GM11168 (cell line): Measurements from ENCODE around the gene BEGAIN.

Experiments used
- in situ Hi-C: fragments of 300-500 bp; cut with MboI; formaldehyde crosslinking; loops from one replicate; pipeline ENCODE4 v1.12.0; 2022; ENCODE audit warnings: low sequenced_read_pairs; ENCODE audit not compliant: unreplicated experiment

The BEGAIN gene, protein sequence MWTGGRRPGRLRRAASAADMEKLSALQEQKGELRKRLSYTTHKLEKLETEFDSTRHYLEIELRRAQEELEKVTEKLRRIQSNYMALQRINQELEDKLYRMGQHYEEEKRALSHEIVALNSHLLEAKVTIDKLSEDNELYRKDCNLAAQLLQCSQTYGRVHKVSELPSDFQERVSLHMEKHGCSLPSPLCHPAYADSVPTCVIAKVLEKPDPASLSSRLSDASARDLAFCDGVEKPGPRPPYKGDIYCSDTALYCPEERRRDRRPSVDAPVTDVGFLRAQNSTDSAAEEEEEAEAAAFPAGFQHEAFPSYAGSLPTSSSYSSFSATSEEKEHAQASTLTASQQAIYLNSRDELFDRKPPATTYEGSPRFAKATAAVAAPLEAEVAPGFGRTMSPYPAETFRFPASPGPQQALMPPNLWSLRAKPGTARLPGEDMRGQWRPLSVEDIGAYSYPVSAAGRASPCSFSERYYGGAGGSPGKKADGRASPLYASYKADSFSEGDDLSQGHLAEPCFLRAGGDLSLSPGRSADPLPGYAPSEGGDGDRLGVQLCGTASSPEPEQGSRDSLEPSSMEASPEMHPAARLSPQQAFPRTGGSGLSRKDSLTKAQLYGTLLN

DNA sequence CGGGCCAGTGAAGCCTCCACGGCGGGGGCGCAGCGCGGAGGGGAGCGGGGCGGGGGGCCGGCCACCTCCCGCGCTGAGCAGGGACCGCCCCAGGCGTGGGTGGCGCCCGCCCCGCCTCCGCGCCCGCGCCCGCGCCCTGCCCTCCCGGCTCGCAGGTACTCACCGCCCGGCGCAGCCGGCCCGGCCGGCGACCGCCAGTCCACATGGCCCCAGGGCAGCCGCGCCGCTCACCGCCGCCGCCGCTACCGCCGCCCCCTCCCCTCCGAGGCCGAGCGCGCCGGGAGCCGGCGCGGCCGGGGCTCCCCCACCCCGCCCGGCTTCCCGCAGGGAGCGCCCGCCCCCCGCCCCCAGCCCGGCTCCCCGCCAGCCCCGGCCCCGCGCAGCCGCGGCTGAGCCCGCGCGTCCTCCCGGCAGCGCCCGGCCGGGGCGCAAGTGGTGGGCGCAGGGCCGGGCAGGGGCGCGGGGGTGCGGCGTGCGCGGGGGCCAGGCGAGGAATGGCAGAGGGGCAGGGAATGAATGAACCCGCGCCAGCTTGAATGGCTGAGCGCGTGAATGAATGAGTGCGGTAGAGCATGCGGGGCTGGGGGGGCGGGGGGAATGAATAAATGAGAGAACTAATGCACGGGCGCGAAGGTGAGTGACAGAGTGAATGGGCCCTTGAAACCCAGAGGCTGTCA, at the start of gene BEGAIN:
TSS of gene BEGAIN (minus strand) at position 332 of the 677 bp plus-strand sequence. CDS start at position 205, 127 bp downstream.
- in situ Hi-C loops: no loop called here

DNA sequence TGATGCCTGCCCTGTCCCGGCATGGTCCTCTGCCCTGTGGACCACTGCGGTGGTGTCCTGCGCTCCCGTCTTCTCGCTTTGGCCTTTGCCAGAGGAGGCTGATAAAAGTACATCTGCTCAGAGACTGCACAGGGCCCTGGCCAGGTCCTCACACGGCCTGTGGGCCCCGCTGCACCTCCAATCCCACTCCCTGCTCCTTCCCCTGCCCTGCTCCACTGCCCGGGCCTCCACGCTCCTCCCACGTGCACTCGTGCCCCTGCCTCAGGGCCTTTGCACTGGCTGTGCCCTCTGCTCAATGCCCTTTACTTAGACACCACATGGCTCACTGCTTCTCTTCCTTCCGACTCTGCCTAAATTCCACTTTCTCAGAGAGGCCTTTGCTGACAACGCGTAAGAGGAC, 49.3 kb upstream of the BEGAIN start:
- in situ Hi-C loops: no loop called here

DNA sequence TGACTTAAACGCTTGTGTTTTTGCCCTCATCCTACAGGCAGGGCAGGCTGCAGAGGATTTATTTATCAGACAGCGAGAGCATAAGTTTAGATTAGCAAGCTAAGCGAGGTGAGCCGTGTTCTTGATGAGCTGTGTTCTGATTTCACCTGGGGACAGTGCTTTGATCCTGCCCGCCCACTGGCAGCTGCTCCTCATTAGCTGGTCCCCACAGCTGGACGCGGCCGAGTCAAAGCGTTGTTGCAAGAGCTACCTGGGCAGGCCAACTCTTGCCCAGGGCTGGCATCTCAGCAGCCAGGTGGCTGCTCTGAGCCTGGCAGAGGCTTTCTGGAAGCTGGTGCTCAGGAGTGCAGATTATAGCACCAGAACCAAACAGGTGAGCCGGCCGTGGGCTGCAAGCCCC, 46.8 kb upstream of the BEGAIN start:
- in situ Hi-C loops: no loop called here

DNA sequence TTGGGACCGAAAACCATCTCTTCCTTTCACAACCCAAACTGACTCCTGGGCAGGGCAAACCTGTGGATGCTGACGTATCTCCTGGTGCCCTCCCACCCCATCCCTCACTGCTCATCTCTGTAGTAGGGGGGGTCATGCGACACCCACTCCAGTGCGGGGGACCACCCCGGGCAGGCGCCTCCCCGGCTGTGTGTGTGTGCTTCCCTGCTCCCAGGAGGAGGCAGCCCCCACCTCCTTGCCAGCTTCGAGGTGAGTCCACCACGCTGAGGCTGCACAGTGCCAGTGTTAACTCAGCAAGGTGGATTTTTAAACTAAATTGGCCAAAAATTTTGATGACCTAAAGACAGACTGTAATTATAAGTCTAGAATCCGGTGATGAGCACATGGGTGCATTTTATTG, 46.2 kb upstream of the BEGAIN start:
- in situ Hi-C loops: no loop called here

DNA sequence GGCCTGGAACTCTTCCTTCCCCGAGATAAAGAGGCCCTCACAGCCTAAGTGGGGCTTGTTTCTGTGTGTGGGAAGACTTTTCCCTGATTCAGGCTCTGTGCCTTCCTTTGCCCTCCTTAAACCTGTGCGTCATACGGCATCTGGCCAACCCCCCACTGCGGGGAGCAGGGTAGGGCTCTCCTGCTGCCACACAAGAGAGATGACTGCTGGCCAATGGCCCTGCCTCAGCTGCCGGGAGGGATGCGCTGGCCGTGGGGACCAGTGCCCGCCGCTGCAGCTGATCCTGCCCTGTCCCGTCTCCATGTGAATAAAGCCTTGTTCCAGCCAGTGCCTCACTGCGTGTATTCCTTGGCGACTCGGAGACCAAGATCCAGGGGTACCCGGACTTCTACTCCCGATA, 42.5 kb upstream of the BEGAIN start:
- in situ Hi-C loops: no loop called here

DNA sequence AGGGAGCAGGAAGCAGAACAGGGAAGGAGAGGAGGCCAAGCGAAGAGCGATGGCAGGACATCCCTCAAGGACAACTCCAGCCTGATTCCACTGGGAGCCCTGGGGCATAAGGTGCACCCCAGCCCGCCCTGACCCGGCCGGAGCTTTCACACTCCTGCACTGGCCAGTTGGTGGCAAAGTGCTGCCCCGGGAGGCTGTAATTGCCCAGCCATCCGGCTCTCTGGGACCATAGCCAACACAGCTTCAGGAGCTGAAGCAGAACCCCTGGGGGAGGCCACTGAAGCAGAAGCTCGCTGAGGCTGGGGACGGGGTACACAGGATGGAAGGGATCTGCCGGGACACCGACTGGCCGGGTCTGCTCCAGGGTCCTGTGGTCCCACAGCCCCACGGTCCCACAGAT, 41.9 kb upstream of the BEGAIN start:
- in situ Hi-C loops: no loop called here

DNA sequence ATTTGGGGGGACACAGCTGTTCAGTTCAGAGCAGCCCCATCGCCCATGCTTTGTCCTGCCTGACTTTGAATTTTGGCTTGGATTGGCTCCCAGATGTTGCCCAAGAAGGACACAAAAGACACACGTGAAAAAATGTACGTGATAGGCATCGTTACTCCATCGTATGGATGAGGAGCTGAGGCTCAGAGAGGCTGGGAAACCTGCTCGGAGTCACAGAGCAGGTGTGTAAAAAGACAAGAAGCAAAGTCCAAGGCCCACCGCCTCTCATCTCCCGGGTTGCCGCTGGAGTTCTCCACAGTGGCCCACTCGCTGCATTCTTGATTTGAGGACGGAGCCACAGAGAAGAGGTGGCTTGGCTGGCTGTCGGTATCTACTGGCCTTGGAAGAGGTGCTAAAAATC, 41.0 kb upstream of the BEGAIN start:
- in situ Hi-C loops: no loop called here

DNA sequence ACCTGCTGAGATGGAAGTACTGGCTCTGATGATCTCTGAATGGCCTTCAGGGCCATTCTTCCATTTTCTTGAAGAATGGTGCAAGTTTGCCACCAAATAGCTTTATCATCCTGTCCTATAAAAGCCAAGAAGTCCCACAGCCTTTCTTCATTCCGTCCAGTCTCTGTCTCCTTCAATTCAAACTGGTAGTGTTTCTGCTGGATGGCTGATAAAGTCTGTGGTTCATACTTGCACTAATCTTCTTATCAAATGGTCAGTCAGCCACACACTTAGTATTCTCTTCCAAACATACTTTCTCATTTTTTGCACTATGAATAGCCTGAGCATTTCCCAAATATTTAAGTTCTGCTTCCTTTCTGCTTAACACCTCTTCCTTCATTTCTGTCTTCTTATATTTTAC, 39.4 kb upstream of the BEGAIN start:
- in situ Hi-C loops: no loop called here

DNA sequence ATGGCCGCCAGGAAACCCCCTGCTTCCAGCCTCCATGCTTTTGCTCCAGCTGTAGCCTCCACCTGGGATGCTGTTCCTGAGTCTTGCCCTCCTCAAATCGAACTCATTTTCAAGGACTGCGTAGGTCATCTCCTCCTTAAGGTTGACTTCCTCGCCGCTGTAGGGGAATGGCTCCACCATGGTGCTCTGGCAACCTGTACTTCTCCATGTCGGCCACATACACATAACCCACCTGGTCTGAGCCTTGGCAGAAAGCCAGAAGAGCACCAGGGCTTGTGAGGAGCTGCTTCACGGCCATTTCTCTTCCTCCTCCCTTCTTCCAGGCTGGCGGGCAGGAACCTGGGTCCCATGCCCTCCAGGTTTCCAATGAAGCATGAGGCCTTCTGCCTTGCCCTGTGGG, 36.7 kb upstream of the BEGAIN start:
- in situ Hi-C loops: no loop called here

DNA sequence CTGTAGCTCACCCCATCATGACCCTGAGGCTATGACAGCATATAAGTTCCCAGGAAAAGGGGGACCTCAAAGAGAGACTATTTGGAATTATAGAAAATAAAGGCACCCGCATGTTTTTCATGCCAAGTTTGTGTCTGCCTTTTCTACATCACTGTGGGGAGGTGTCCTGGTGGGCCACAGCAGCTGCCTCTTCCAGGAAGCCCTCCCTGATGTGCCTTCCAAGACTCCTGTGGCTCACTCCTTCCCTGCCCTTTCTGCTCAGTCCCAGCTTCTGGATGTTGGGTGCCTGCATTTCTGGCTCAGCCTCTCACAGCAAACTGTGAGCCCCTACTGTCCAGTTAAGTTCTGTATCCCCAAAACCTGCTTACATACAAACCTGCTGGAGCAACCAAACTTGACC, 36.3 kb upstream of the BEGAIN start:
- in situ Hi-C loops: no loop called here

DNA sequence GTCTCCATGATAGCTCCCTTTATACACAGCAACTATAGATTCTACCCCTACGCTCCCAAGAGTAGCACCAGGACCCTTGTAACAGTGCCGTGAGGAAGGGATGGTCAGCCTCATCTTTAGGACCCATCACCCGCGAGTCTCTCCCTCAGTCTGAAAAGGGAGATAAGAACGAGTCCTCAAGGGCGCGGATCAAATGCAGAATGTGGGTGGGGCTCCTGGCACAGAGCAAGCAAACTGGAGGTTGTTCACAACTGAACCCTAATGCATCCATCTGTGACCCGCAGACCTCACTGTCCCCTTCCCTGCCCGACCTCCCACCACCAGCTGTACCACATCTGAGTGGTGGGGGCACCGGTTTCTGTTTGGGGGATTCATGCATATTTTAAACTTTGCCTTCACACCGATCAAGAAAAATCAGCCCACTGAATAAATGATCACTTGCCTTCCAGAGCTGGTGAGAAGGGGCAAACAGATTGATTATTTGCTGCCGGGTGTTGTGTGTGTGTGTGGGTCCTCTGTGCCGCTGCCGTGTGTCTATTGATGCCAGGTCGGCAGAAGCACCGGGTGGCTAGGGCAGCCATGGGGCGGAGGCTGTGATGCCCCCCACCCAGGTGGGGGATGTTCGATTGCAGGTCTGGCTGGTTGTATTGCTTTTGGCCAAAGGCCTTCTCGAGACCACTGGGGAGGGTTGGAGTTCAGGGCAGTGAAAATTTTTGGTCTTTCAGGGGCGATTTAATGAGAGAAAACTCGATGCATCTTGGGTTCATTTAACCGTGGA, 35.7 kb upstream of the BEGAIN start:
- in situ Hi-C loops: no loop called here

DNA sequence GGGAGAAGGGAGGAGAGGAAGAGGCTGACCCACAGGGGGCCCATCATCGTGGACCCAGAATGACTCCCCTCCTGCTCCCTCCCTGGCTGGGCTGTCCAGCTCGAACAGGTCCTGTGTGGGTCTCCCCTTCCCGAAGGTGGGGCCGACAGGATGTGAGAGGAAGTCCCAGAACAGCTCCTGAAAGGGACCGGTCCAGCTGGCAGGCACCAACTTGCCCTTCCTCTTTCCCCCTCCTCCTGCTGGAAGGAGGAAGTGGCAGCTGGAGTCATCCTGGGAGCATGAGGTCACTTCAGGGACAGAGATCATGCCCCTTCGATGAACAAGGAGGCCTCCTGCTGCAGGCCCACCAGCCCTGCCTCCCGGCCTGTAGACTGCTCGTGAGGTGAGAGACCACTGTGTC, 35.0 kb upstream of the BEGAIN start:
- in situ Hi-C loops: no loop called here

DNA sequence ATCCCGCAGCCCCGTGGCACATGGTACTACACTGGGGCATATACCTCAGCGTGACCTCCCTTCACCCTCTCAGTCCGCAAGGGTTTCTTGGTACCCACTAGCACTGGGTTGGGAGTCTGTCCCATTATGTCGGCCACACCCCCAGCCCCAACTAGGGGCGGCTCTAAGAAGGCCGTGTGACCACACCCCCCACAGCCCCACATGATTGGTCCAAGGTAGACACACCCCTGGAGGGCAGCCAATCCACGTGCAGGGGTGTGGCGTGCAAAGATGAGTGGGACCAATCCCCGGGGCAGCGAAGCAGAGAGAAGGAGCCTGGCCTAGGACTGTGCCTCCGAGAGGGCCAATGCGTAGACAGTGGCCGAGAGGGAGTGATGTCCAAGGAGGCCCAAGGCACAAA, 34.6 kb upstream of the BEGAIN start:
- in situ Hi-C loops: no loop called here

DNA sequence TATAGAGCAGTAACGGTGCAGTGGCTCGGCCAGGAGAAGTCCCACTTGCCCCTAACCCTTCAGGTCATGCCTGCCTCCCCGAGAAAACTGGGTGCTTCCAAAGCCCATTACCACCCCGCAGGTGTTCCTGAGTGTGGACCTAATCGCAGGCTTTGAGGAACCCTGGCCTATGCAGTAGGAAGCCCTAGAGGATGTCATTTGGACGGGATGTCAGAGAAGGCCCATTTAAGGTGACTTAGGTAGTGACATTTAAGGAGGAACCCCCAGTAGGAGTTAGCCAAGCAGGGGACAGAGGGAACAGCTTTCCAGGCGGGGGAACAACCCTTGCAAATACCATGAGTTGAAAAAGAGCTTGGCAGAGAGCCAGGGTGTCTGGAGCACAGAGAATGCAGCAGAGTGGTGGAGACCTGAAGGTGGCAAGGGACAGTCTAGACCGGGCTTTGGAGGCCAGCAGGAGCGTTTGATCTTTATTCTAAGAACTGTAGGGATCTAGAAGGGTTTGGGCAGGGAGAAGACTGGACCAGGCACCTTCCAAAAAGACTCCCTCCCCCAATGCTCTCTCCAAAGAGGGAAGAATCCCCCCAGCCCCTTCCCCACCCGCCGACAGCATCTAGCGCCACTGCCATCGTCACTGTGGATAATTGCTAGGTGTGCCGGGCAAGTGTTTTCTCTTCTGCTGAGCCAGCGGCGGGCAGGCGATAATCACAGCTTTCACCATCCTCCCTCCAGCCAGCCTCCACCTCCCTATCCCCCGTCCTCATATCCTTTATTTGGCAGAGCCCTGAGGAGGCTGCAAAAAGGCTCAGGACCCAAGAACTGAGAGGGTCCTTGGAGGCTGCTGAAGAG, 33.3 kb upstream of the BEGAIN start:
- in situ Hi-C loops: no loop called here

DNA sequence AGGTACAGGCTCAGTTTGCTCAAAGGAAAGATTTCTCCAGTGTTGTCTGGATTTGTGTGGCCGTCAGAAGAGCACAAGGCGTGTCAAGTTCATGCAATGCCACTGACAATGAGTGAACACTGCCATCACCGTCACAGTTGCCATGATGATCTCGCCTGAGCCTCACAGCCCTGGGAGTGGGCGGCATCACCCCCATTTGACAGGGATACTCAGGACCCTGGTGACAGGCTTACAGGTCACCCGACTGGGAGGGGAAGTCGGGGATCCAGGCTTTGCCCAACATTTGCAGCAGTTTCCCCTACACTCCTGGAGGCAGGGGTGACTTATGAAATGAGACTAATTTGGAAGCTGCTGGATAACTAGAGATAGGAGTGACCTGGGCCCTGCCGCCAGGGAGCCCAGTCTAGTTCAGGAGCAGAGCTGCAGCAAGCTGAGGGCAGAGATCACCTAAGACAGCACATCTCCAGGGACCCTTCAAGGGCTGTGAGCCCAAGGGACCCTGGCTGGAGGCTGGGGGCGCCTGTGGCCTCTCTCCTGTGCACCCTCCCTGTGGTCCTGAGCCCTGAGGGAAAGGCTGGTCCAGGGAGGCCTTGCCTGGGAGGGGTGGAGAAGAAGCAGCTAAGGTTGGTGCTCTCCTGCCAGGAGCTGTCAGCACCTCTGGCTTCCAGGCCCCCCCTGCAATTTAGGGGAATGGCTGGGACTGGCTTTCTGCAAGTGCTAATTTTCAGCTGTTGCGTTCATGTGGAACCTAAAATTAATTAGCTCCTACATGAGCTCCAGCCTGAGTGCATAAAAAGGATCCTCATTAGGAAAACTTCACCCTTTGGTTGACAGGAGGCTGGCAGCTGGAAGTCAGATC, 32.4 kb upstream of the BEGAIN start:
- in situ Hi-C loops: no loop called here

DNA sequence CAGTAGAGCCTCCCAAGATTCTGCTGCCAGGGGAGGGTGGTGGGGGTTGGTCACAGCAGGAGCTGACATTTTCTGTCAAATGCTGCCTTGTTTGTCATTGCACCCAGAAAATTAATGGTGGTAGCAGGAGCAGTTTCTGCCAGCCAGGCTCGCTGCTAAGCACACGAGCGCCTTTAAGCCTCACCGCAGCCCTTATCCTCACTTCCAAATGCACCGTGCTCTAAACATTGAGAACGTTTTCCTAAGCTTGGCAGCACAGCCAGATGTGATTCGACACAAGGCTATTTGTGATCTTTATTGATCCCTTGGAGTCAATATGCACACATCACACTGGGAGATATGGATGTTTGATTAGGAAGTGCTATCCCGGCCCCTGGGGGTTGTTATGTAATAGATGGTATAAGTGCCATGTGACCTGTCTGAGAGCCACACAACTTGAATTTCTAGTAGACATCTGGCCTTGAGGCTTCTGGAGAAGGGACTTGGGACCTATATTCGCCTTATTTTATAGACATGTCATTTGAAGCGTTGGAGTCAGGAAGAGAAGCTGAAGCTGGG, 31.6 kb upstream of the BEGAIN start:
- in situ Hi-C loops: no loop called here

DNA sequence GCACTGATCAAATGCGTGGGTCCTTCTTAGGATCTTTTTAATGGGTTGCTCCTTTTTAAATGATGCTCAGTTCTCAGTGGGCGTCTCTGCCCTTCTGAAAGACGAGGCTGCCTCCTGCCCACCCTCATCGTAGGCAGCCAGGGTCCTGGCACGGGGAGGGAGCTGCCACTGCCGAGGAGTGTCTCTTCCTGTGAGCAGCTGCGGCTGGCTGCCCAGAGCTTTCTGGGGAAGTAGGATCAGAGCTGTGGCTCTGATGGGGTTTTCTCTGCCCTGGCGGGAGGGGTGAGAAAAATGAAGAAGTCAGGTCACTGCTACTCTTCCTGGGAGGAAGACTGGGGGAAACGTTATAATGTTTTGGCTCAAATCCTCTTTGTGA, 31.1 kb upstream of the BEGAIN start:
- in situ Hi-C loops: no loop called here

DNA sequence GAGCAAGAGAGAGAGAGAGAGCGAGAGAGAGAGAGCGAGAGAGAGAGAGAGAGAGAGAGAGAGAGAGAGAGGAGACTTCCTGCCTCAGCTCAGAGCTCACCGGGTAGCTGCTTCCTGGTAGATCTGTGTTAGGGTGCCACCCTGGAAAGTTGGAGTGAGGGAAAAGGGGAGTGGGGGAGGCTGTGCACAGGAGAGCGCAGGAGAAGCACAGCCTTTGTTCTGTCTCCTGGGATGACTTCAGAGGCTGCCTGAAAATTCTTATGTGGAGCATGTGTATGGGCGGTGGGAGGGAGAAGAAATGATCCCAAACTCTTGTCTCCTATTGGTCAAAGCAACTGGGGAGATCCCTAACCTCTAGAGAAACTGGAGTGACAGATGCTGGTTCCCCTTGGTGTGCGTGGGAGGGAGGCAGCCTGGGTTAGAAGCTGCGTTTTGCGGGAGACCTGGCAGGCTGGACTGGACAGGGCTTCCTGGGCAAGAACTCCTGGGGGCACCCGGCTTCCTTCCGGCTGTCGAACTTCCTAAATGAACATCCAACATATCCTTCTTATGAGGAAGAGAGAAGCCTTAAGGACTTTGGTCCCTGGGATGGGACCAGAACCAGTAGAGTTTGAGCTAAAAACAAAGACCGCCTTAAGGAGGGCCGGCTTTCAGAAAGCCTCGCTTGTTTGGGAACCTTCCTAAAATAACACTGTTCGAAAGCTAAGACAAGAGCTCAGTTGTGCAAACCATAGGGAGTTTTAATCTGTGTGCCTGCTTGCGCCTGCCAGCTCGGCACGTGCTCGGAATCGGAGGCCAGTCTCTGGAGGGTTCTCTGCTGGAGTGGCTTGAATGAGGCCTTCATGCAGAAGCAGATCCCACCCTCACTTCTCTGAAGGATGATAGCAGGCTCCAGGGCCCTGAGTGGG, 30.4 kb upstream of the BEGAIN start:
- in situ Hi-C loops: no loop called here
